Breast epithelium (tissue), 4 donors: ENCODE results near the gene VARS2. TPM values are rescaled to one million over a fixed set of nuclear protein-coding genes. Genes with fewer than 3 reads are reported as not detected.
A peak's percentile ranks its signal among the peaks of the same experiment; 100 is the strongest.
"Not testable (repeated sequence)": the region's sequence is repeated elsewhere in the genome, so short reads cannot be mapped to it uniquely, and the experiment has no call there.

Experiments
- DNase-seq, 2 donors: peaks; one replicate each; pipeline ENCODE4 v3.0.0-alpha.2; 2019; ENCODE audit warnings: low spot score in 2 of 2
- H3K27ac ChIP-seq, 2 donors: fragments of 200-600 bp; sonication (generic) in 1 of 2; one replicate each; pipeline ENCODE4 v1.5.1; 2016 to 2019; ENCODE audit warnings: mild to moderate bottlenecking in 1 of 2
- H3K27me3 ChIP-seq, 2 donors: fragments of 200-600 bp; sonication (generic) in 1 of 2; one replicate each; pipeline versions ENCODE4 v1.5.1 to v1.6.0; 2017 to 2019; ENCODE audit warnings: control low read depth in 1 of 2, mild to moderate bottlenecking in 1 of 2
- H3K36me3 ChIP-seq: fragments of 200-600 bp; one replicate; pipeline ENCODE4 v1.5.1; 2019
- H3K4me1 ChIP-seq, 2 donors: fragments of 200-600 bp; sonication (generic); one replicate each; pipeline ENCODE4 v1.5.1; 2016 to 2019; ENCODE audit warnings: control low read depth in 1 of 2
- H3K4me3 ChIP-seq, 3 donors: fragments of 200-600 bp; sonication (generic); 1 replicate in 2 of 3; 2 replicates in 1 of 3; pipeline ENCODE4 v1.5.1; 2016 to 2019; ENCODE audit warnings: mild to moderate bottlenecking in 3 of 3, moderate library complexity in 2 of 3
- H3K9me3 ChIP-seq, 2 donors: fragments of 200-600 bp; sonication (generic) in 1 of 2; one replicate each; pipeline ENCODE4 v1.5.1; 2016 to 2019; ENCODE audit warnings: control low read depth in 1 of 2
- POLR2A ChIP-seq: fragments of 450-650 bp; IDR thresholded peaks from one replicate; pipeline ENCODE4 v1.6.1; 2016; ENCODE audit warnings: antibody characterized with exemption, mild to moderate bottlenecking, moderate library complexity
- POLR2AphosphoS5 ChIP-seq, 3 donors: sonication (generic); formaldehyde crosslinking; IDR thresholded peaks; one replicate each; pipeline ENCODE4 v1.6.1; 2017; ENCODE audit warnings: antibody characterized with exemption in 3 of 3
- intact Hi-C: fragments of 100-400 bp; cut with DNase I; formaldehyde crosslinking; loops from one replicate; pipeline ENCODE4 v1.15.1; 2023; ENCODE audit warnings: low total_unique reads
- total RNA-seq, 3 donors: library from RNA; depleted of rRNA; stranded (reverse); fragments of >200 nt; gene quantifications; one replicate each; pipeline ENCODE4 v1.1.0, GENCODE V29; 2016
- TF ChIP-seq, protein P1 (sequence below), 3 donors: fragments of 450-650 bp; IDR thresholded peaks; one replicate each; pipeline ENCODE4 v1.5.1; 2016 to 2017; ENCODE audit warnings: antibody characterized with exemption in 3 of 3, mild to moderate bottlenecking in 3 of 3, moderate library complexity in 3 of 3

The VARS2 gene
- total RNA-seq, 3 donors from 2014 or later: 15.7 to 19.2 (median 16.8) TPM

DNA sequence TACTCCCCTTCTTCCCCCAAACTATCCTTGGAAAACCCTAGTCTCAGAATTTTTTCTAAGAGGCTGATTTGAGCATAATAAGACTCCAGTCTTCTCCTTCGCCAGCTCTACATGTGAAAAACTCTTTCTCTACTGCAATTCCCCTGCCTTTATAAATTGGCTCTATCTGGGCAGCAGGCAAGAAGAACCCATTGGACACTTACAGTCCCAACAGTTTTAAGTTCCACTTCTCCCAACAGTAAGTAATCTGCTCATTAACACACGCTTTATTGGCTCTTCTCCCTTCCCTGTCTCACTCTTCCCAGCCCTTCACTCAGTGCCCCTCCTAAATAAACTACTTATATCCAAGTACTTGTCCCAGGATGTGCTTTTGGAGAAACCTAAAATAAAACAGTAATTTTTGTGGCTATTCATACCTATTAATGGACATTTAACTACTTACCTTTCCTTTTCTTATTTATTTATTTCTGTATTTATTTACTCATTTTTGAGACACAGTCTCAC is 40.8 kb upstream of the VARS2 start:
- no peak overlapping the region for H3K27ac ChIP-seq
- peaks cover 7 to 14% of the 10 kb centered on the region in 2 donors for H3K9me3 ChIP-seq
- no peaks in the 10 kb centered on the region for H3K36me3 ChIP-seq
- H3K27me3 ChIP-seq: no peaks in the 10 kb centered on the region
- intact Hi-C loops: no loop called here
- H3K4me1 ChIP-seq: peaks cover 0 to 6% of the 10 kb centered on the region in 2 donors
- TF ChIP-seq POLR2AphosphoS5 (IDR thresholded peaks at IDR 0.05) (no peak), POLR2A (no peak)
- DNase-seq: no peak
- no peak overlapping the region for H3K4me3 ChIP-seq

DNA sequence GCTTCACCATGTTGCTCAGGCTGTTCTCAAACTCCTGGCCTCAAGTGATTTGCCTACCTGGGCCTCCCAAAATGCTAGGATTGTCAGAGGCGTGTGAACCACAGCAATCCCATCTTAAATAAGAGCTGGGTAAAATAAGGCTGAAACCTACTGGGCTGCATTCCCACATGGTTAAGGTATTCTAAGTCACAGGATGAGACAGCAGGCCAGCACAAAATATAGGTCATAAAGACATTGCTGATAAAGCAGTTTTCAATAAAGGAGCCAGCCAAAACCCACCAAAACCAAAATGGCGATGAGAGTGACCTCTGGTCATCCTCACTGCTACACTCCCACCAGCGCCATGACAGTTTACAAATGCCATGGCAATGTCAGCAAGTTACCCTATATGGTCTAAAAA is 40.2 kb upstream of the VARS2 start:
- intact Hi-C loops, DNase-seq, H3K4me1 ChIP-seq, H3K27me3 ChIP-seq, H3K4me3 ChIP-seq, H3K36me3 ChIP-seq, H3K27ac ChIP-seq: not testable (repeated sequence)
- H3K9me3 ChIP-seq: peaks cover 7 to 13% of the 10 kb centered on the region in 2 donors

DNA sequence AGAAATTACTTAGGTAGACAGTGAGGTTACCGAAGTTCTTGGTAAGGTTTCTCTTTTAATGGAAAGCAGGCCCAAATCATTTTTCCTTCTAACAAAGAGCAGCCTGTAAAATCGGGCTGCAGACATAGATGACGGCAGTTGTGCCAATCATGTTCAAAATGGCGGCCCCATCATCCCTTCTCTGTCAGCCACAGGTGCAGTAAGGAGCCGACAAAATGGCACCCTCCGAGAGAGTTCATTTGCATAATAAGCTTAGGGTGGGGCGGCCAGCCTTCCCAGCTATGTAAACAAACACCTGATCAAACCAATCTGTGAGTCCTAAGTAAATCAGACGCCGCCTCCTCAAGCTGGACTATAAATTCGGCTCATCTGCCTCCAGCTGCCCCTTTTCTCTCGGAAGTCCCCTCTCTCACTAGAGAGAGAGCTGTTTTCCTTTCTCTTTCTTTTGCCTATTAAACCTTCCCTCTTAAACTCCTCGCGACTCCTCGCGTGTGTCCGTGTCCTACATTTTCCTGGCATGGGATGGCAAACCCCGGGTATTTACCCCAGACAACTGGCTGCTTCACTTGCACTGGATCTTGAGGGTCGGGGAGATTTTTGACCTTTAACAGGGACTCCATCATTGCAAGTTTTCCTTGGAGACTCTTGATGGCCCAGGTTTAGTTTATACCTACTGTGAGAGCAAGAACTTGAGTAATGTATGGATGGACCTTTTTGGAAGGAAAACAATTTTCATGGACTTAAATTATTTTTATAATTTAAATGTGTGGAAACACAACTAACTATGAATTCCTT is 38.6 kb upstream of the VARS2 start:
- intact Hi-C loops: loop anchor here (2.0 kb wide), 1 partner anchor 49 kb away; no protein-coding TSS in a partner anchor
- TF ChIP-seq POLR2AphosphoS5 (IDR thresholded peaks at IDR 0.05): no peak
- TF ChIP-seq, protein P1, sequence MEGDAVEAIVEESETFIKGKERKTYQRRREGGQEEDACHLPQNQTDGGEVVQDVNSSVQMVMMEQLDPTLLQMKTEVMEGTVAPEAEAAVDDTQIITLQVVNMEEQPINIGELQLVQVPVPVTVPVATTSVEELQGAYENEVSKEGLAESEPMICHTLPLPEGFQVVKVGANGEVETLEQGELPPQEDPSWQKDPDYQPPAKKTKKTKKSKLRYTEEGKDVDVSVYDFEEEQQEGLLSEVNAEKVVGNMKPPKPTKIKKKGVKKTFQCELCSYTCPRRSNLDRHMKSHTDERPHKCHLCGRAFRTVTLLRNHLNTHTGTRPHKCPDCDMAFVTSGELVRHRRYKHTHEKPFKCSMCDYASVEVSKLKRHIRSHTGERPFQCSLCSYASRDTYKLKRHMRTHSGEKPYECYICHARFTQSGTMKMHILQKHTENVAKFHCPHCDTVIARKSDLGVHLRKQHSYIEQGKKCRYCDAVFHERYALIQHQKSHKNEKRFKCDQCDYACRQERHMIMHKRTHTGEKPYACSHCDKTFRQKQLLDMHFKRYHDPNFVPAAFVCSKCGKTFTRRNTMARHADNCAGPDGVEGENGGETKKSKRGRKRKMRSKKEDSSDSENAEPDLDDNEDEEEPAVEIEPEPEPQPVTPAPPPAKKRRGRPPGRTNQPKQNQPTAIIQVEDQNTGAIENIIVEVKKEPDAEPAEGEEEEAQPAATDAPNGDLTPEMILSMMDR (IDR thresholded peaks at IDR 0.05): no peak
- no peak for TF ChIP-seq POLR2A
- Histone ChIP-seq H3K27ac (peak overlapping the region; percentile 71 to 90), H3K9me3 (peaks cover 0 to 7% of the 10 kb centered on the region in 2 donors), H3K4me1 (peaks cover 0 to 6% of the 10 kb centered on the region in 2 donors), H3K4me3 (no peak overlapping the region), H3K27me3 (no peaks in the 10 kb centered on the region), H3K36me3 (no peaks in the 10 kb centered on the region)
- DNase-seq: no peak

DNA sequence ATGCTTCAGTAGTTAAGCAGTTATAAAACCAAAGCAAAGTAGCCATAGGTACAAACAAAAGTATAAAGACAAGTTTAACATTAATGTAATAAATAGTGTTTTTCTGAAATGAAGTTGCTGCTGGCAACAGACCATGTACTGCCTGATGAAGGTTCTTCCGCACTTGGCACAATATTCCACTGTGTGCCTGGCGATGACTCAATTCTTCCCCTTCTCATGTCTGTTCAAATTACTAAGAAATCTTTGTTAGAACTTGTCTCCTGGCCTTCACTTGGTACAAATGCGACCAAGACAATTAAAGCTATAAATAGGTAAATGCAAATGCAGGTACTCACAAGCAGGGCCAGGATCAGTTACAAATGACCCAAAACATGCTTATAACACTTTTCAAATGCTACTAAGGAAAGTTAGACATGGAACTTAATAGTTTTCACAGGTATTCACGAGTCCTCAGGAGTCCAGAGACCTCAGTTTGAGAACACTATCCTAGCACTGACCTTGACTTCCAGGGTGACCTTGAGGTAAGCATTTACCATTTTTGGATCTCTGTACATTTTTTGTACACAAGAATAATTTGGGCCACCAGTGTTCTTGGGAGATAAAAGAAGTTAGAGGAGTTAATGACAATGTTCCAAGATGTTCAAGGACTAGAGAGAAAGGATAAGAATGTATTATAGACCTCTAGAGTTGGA is 37.9 kb upstream of the VARS2 start:
- H3K27me3 ChIP-seq: no peaks in the 10 kb centered on the region
- TF ChIP-seq POLR2AphosphoS5 (IDR thresholded peaks at IDR 0.05) (peak in 2 of 3 donors; percentile 19 to 36), POLR2A (no peak)
- H3K36me3 ChIP-seq: no peaks in the 10 kb centered on the region
- H3K4me1 ChIP-seq: peaks cover 0 to 6% of the 10 kb centered on the region in 2 donors
- intact Hi-C loops: loop anchor here (2.0 kb wide), 1 partner anchor 49 kb away; no protein-coding TSS in a partner anchor
- H3K9me3 ChIP-seq: peaks cover 0 to 7% of the 10 kb centered on the region in 2 donors
- DNase-seq: peak in 1 of 2 donors; percentile 88
- H3K4me3 ChIP-seq: no peak overlapping the region
- peak overlapping the region; percentile 80 to 90 for H3K27ac ChIP-seq

DNA sequence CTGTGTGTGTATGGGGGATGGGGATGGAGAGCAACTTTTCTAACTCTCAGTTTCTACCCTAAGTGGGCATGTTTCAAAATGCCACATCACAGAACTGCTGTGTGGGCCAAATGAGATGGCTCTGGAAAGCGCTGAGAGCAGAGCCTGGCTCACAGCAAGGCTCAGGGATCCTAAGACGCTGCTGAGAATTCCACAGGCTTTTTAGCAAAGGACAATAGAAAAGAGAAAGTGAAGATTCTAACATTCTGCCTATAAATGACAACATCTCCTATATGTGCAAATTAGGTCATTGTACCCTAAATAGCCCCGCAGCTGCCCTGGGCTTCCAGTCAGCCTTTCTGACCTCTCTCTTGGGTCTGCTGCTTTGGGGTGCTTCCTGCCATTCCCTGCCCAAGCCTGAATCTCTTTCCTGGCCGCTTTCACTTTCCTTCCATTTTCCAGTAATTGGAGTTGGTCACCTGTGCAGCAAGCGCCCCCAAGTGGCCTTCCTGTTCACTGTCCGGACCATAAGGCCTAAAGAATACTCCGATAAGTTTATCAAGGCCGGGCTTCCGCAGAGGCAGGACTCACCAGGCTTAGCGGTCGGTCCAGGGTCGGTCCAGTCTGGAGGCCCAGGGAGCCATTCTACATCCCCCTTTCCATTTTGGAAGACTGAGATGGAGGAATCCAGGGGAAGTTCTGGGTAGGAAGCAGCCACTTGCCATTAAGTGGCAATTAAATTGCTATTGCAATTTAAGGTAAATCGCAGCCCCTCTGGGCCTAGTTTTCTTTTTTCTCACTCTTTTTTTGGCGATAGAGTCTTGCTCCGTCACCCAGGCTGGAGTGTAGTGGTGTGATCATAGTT is 36.4 kb upstream of the VARS2 start:
- H3K9me3 ChIP-seq: no peaks in the 10 kb centered on the region
- peaks cover 7 to 14% of the 10 kb centered on the region in 2 donors for H3K4me1 ChIP-seq
- H3K27me3 ChIP-seq: no peaks in the 10 kb centered on the region
- peak overlapping the region; percentile 80 to 90 for H3K27ac ChIP-seq
- intact Hi-C loops: loop anchor here (2.0 kb wide), 1 partner anchor 51 kb away; no protein-coding TSS in a partner anchor
- TF ChIP-seq, protein P1 (IDR thresholded peaks at IDR 0.05): peak; percentile 88 to 98 (median 95)
- TF ChIP-seq POLR2AphosphoS5 (IDR thresholded peaks at IDR 0.05) (peak; percentile 50 to 72 (median 69)), POLR2A (no peak)
- H3K36me3 ChIP-seq: no peaks in the 10 kb centered on the region
- H3K4me3 ChIP-seq: peak overlapping the region; percentile 33 to 58 (median 43)
- peak; percentile 89 to 90 for DNase-seq
